Ovary (tissue), 9 donors: ENCODE data around the gene CCR3. TPM values are rescaled to one million over a fixed set of nuclear protein-coding genes. Genes with fewer than 3 reads are reported as not detected.

ENCODE experiments used
- DNase-seq, 5 donors: peaks; one replicate each; pipeline ENCODE4 v3.0.0-alpha.2; 2019 to 2020
- H3K27ac ChIP-seq, 2 donors: fragments of 200-600 bp; one replicate each; pipeline versions ENCODE4 v1.5.1 to v1.8.0; 2019 to 2022
- H3K27me3 ChIP-seq: fragments of 200-600 bp; one replicate; pipeline ENCODE4 v1.8.0; 2022
- H3K36me3 ChIP-seq: fragments of 200-600 bp; sonication (generic); one replicate; pipeline ENCODE4 v1.5.1; 2019
- H3K4me1 ChIP-seq: one replicate; pipeline ENCODE4 v1.8.1; 2013; ENCODE audit warnings: mild to moderate bottlenecking, moderate library complexity; ENCODE audit not compliant: insufficient read depth
- H3K4me3 ChIP-seq: fragments of 200-600 bp; sonication (generic); one replicate; pipeline ENCODE4 v1.5.1; 2017
- H3K9me3 ChIP-seq, 2 donors: fragments of 200-600 bp in 1 of 2; sonication (generic) in 1 of 2; one replicate each; pipeline versions ENCODE4 v1.5.1 to v1.8.1; 2013 to 2019; ENCODE audit warnings: mild to moderate bottlenecking in 1 of 2, moderate library complexity in 1 of 2
- EP300 ChIP-seq: sonication (generic); formaldehyde crosslinking; IDR thresholded peaks from one replicate; pipeline ENCODE4 v1.6.1; 2017; ENCODE audit warnings: antibody characterized with exemption
- POLR2A ChIP-seq: fragments of 450-650 bp; IDR thresholded peaks from one replicate; pipeline ENCODE4 v1.6.1; 2017; ENCODE audit warnings: antibody characterized with exemption, mild to moderate bottlenecking, moderate library complexity
- WGBS, 3 donors: extraction: QIAGEN DNeasy Blood & Tissue Kit in 1 of 3; methylation state at CpG; one replicate each; pipeline versions ENCODE4 v1.1.5 to v1.1.7; 2013 to 2017; 5-methylcytosine and 5-hydroxymethylcytosine counted together
- intact Hi-C, 4 donors: fragments of 100-400 bp; cut with DNase I; formaldehyde crosslinking; loops; one replicate each; pipeline versions ENCODE4 v1.11.0 to v1.15.1; 2022 to 2023
- polyA plus RNA-seq, 2 donors: library from polyadenylated mRNA; stranded (reverse); fragments of 200-250 nt in 1 of 2; fragments of 350-450 nt in 1 of 2; fragmentation: Illumina TruSeq in 1 of 2; extraction: RNeasy Lipid Tissue Mini Kit (QIAGEN cat#74804) in 1 of 2; gene quantifications; one replicate each; pipeline ENCODE4 v1.2.3, GENCODE V29; 2013 to 2014
- total RNA-seq, 7 donors: library from RNA; depleted of rRNA in 2 of 7; stranded (reverse); fragments of >200 nt in 2 of 7; fragmentation: NEBNext Ultra II Directional in 3 of 7; extraction: Animal tissue kit (Norgen Biotek cat#: 25700) in 3 of 7; gene quantifications; one replicate each; pipeline versions ENCODE4 v1.1.0 to v1.2.4, GENCODE V29; 2016 to 2023
- TF ChIP-seq, protein P1 (sequence below), 3 donors: fragments of 450-650 bp in 2 of 3; fragments of 200-600 bp in 1 of 3; IDR thresholded peaks; one replicate each; pipeline versions ENCODE4 v1.5.1 to v1.8.0; 2016 to 2022; ENCODE audit warnings: antibody characterized with exemption in 3 of 3, mild to moderate bottlenecking in 1 of 3
- donor health status: DM: no; HTN: no; CAD: no; lungs with moderate emphysema.
- donor health status: DM: no; HTN: no; CAD: no.
- donor health status: Bipolar disorder and iron deficiency.
- donor health status: DM: yes; HTN: yes; CAD: no.
- donor health status: DM: no; HTN: no; CAD: no.
- donor health status: DM: yes; HTN: yes; CAD: no.

Gene CCR3
- total and polyA plus RNA-seq, 9 donors, result not detected

DNA sequence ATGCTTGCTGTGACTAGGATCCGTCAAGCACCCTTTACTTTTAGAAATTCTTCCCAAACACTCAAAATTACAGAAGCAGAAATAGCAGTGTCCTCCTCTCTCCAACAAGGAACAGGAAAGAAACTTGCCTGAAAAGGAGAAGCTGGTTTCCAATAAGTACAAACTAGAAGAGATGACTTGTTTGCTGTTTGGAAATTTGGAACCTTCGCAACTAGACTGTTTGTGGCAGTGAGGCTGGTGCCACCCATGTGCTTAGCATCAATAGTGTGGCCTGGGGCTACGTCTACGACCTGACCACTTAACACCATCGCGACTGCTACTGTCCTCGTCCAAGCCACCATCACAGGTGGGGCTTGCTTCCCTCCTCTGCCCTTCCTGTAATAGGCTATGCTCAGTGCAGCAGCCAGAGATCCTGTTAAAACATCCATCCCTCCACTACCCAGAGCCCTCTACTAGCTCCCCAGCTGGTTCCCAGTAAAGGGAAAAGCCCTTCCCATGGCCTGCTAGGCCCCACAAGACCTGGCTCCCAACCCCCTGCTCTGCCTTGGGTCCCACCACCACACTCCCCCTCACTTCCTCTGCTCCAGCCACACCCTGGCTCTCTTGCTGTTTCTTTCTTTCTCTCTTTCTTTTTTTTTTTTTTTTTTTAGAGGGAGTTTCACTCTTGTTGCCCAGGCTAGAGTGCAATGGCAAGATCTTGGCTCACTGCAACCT is 59.0 kb downstream of the CCR3 start:
- intact Hi-C loops, result no loop called here
- H3K27me3 ChIP-seq, result no peaks in the 10 kb centered on the region
- TF ChIP-seq EP300 (no peak), POLR2A (no peak)
- TF ChIP-seq, protein P1, sequence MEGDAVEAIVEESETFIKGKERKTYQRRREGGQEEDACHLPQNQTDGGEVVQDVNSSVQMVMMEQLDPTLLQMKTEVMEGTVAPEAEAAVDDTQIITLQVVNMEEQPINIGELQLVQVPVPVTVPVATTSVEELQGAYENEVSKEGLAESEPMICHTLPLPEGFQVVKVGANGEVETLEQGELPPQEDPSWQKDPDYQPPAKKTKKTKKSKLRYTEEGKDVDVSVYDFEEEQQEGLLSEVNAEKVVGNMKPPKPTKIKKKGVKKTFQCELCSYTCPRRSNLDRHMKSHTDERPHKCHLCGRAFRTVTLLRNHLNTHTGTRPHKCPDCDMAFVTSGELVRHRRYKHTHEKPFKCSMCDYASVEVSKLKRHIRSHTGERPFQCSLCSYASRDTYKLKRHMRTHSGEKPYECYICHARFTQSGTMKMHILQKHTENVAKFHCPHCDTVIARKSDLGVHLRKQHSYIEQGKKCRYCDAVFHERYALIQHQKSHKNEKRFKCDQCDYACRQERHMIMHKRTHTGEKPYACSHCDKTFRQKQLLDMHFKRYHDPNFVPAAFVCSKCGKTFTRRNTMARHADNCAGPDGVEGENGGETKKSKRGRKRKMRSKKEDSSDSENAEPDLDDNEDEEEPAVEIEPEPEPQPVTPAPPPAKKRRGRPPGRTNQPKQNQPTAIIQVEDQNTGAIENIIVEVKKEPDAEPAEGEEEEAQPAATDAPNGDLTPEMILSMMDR (IDR thresholded peaks at IDR 0.05), result no peak
- no peak overlapping the region for H3K27ac ChIP-seq
- H3K36me3 ChIP-seq, result no peaks in the 10 kb centered on the region
- no peaks in the 10 kb centered on the region for H3K4me1 ChIP-seq
- DNase-seq, result no peak
- WGBS, 3 donors, result 81 to 86% (median 84%) methylated on average over 7 of the region's 7 CpGs
- no peak overlapping the region for H3K4me3 ChIP-seq
- H3K9me3 ChIP-seq, result no peaks in the 10 kb centered on the region

DNA sequence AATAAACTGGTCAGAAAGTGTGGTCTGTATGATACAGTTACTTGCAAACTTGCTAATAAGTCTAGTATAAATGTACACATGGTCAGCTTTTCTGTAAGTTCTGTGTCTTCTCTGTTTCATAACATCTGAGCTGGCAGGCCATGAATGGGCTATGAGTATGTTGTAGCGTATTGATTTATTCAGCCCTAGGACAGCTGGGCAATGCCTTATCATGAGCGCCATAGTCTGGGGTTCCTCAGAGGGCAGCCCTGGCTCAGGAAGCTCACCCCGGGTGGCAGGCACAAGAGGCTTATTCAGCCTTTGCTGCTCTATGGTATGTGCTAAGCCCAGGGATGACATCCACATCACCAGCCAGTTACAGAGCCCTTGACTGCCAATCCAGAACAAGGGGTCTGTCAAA is 61.0 kb downstream of the CCR3 start:
- Histone ChIP-seq H3K27ac (no peak overlapping the region), H3K4me3 (no peak overlapping the region), H3K36me3 (no peaks in the 10 kb centered on the region), H3K9me3 (no peaks in the 10 kb centered on the region), H3K4me1 (no peaks in the 10 kb centered on the region), H3K27me3 (no peaks in the 10 kb centered on the region)
- intact Hi-C loops, result no loop called here
- DNase-seq, result no peak
- TF ChIP-seq, protein P1 (IDR thresholded peaks at IDR 0.05), result no peak
- no peak for TF ChIP-seq POLR2A
- WGBS, 3 donors, result 73 to 88% (median 86%) methylated on average over 3 of the region's 3 CpGs

DNA sequence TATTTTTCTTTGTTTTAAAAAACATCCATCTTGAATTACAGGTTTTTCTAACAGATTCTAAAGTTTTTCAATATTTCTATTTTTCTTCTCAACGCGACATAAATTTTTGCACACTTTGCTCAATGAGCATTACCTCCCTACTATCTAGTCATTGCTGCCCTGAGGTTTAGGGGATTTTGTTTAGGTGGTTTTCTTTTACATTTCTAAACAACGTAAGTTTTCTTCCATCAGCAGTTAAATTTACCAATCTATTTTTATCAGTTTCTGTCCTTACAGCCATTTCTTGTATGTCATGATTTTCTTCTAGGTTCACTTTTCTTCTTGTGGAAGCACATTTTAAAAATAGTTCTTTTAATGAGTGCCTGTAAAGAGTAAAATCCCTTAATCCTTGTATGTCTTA is 62.5 kb downstream of the CCR3 start:
- no peak overlapping the region for H3K4me3 ChIP-seq
- no peaks in the 10 kb centered on the region for H3K9me3 ChIP-seq
- H3K27me3 ChIP-seq, result no peaks in the 10 kb centered on the region
- WGBS, 3 donors, result 81 to 86% (median 85%) methylated on average over 3 of the region's 3 CpGs
- H3K4me1 ChIP-seq, result no peaks in the 10 kb centered on the region
- DNase-seq, result no peak
- no peak overlapping the region for H3K27ac ChIP-seq
- H3K36me3 ChIP-seq, result no peaks in the 10 kb centered on the region
- intact Hi-C loops, result no loop called here
- TF ChIP-seq POLR2A (no peak), EP300 (no peak)
- TF ChIP-seq, protein P1 (IDR thresholded peaks at IDR 0.05), result no peak

DNA sequence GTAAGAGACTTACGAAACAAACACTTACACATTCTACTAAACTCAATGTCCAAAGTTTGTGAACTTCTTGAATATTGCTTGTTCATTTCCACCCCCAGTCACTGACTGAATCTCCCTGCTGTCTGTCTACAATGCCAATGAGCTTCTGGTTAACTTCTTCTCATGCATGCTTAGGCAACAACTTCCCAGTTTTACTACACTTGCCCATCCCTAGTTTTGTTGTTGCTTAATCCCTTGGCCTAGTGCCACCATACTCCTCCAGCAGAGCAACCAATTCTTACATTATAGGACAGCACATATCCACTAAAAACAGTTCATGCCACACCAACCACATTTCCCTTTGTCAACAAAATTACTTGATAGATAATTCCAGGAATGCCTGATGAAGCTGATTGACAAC is 70.7 kb downstream of the CCR3 start:
- no peaks in the 10 kb centered on the region for H3K4me1 ChIP-seq
- DNase-seq, result no peak
- intact Hi-C loops, result no loop called here
- no peaks in the 10 kb centered on the region for H3K9me3 ChIP-seq
- H3K4me3 ChIP-seq, result no peak overlapping the region
- H3K27me3 ChIP-seq, result no peaks in the 10 kb centered on the region
- 82 to 87% (median 83%) methylated on average over 1 of the region's 1 CpG for WGBS, 3 donors
- no peak overlapping the region for H3K27ac ChIP-seq
- H3K36me3 ChIP-seq, result no peaks in the 10 kb centered on the region
- no peak for TF ChIP-seq POLR2A
- TF ChIP-seq, protein P1 (IDR thresholded peaks at IDR 0.05), result no peak
